C4-2B (cell line): ENCODE data around the gene HELB.

Experiments used
- ZFX ChIP-seq: fragments of 450-650 bp; IDR thresholded peaks from 2 replicates; pipeline ENCODE4 v1.6.1; 2017
- TF ChIP-seq, protein P1 (sequence below): fragments of 450-650 bp; conservative IDR thresholded peaks from 2 replicates; pipeline ENCODE4 v1.5.1; 2017; ENCODE audit warnings: mild to moderate bottlenecking

DNA sequence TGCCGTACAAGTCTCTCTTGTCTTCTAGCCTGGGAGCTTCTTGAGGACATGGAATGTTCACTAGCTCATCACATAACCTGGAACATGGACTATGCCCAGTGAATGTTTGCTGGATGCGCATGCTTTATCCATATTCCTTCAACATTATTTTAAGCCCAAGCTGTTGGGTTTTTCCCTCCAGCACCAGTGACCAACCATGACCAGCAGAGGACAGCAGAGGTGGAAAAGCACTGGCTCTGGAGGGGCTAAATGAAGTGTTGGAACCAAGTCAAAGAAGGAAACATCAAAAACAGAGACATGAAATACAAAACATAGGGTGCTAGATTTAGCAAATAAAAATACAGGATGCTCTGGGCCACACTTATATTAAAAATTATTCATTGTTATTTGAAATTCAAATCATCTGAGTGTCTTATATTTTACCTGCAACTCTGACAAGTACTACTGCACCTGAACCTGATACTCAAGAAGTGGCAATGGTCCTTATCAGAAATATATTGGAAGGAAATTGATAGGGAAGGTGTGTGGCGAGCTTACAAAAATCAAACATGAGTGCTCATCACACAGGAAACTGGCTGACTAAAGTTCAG, 23.1 kb upstream of the HELB start:
- TF ChIP-seq, protein P1, sequence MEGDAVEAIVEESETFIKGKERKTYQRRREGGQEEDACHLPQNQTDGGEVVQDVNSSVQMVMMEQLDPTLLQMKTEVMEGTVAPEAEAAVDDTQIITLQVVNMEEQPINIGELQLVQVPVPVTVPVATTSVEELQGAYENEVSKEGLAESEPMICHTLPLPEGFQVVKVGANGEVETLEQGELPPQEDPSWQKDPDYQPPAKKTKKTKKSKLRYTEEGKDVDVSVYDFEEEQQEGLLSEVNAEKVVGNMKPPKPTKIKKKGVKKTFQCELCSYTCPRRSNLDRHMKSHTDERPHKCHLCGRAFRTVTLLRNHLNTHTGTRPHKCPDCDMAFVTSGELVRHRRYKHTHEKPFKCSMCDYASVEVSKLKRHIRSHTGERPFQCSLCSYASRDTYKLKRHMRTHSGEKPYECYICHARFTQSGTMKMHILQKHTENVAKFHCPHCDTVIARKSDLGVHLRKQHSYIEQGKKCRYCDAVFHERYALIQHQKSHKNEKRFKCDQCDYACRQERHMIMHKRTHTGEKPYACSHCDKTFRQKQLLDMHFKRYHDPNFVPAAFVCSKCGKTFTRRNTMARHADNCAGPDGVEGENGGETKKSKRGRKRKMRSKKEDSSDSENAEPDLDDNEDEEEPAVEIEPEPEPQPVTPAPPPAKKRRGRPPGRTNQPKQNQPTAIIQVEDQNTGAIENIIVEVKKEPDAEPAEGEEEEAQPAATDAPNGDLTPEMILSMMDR: peak; percentile 54
- no peak for TF ChIP-seq ZFX
